HPDE6-E6E7 (cell line): ENCODE data around the gene SLC35E3.

ENCODE experiments used
- DNase-seq: peaks from one replicate; pipeline ENCODE4 v3.0.0; 2011; ENCODE audit warnings: missing footprints; ENCODE audit errors: extremely low spot score

SLC35E3 gene

DNA sequence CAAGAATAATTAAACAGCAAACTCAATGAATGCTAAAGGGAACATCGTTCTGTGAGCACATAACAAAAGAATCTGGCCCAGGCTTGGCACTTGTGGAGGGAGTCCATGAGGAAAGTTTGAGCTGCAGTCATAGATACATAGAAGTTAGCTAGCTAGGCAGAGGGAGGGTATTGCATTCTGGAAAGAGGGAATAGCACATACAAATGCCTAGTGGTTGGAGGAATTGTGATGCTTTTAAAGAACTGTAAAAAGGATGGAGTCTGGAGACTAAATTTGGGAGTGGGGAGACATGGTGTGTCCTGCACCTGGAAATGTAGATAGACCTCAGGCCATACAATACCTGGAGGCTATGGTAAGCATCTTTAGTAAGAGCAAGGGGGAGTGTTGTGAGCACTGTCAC lies 24.0 kb downstream of the SLC35E3 start:
- DNase-seq: no peak

GRCh38 chr12:68771223-68771925 lies 25.4 kb downstream of the SLC35E3 start:
- no peak for DNase-seq

DNA sequence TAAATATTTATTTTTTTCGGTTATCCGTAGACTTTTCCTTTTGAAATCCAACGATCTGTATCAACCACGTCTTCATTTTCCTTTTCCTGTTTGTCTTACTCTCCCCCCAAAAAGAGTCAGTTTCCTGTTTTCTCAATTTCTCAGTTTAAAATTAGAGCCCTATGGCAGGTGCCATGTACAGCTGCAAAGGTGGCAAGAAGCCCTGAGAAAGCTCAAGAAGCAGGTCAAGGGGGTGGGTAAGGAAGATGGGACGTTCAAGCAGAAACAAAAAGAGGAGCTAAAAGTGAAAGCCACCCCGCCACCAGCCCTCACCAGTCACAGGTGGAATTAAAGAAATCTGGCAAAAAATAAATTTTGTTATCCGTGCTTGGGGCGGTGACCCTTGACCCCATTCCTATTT lies 26.7 kb downstream of the SLC35E3 start:
- no peak for DNase-seq

DNA sequence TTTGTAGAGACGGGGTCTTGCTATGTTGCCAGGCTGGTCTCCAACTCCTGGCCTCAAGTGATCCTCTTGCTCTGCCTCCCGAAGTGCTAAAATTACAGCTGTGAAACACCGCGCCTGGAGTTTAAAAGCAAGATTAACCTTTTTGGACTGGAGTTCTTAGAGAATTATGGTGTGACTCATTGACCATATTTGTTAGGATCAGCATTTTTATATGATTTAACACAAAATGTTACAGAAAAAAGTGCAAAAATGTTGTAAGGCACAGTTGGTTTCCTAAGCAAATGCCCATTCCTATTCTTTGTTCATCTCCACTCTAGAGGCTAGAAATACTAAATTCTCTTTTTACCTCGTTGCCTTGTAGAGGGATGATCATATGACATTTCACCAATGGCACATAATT lies 27.6 kb downstream of the SLC35E3 start:
- DNase-seq: no peak

DNA sequence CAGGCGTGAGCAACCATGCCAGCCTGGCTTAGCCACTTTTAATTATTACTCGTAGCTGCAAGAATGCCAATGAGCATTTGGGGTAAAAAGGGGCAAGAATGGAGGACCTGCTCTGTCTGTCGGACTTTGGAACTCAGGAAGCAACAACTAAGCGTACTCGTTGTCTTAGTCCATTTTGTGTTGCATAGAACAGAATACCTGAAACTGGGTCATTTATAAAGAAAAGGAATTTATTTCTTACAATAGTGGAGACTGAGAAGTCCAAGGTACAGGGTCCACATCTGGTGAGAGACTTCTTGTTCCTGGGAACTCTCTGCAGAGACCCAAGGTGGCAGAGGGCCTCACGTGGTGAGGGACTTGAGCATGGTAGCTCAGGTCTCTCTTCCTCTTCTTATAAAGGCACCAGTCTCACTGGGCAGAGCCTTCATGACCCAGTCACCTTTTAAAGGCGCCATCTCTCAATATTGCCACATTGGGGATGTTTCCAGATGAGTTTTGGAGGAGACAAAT lies 29.2 kb downstream of the SLC35E3 start:
- no peak for DNase-seq

DNA sequence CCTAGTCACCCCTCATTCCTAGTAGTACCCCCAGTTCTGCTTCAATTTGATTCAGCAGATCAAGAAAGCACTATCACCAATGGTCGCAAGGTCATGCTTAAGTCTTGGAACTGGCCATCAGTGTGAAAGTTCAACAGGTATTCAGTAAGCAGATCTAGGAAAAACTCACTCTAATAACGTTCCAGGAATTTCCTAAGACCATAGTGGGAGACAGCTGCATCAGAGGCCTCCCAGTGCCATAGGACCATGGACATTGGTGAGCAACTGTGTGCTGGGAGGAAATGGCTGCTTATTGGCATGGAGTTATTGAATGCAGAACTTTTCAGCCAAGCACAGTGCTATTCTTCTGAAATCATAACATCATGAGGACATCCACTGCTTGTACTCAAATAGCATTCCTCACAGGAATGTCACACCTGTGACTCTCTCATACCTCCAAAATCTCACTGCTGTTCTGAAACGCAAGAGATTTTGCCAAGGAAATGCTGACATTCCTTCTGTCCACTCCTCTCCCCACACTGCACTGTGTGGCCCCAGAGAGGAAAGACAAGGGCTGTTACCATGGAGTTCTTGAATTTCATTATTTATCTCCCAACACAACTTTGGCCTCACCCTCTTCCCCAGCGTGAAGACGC lies 31.1 kb downstream of the SLC35E3 start:
- DNase-seq: no peak

- DNase-seq: no peak
Observed at GRCh38 chr12:68779280-68779679, 33.3 kb downstream of the SLC35E3 start.

- DNase-seq: no peak
Observed at GRCh38 chr12:68780731-68781130, 34.8 kb downstream of the SLC35E3 start.

- DNase-seq: no peak
Observed at GRCh38 chr12:68781728-68782127, 35.8 kb downstream of the SLC35E3 start.

GRCh38 chr12:68784015-68784414 lies 38.0 kb downstream of the SLC35E3 start:
- no peak for DNase-seq

DNA sequence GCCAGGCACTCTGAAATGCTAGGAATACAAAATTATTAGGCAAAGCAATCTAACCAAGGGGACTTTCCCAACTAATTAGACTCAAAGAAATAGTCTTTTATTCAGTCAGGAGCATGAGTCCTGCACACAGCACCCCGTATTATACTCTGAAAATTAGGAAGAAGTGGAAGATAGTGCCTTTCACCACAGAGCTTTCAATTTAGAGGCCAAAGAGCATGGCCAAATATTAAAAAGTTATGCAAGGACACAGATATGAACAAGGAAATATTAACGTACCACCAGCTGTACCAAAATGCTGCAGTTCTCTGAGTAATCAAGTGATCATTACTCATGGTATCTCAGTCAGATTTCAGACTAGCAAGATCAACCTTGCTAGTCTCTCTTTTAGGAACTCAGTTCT lies 39.4 kb downstream of the SLC35E3 start:
- DNase-seq: peak; percentile 44

DNA sequence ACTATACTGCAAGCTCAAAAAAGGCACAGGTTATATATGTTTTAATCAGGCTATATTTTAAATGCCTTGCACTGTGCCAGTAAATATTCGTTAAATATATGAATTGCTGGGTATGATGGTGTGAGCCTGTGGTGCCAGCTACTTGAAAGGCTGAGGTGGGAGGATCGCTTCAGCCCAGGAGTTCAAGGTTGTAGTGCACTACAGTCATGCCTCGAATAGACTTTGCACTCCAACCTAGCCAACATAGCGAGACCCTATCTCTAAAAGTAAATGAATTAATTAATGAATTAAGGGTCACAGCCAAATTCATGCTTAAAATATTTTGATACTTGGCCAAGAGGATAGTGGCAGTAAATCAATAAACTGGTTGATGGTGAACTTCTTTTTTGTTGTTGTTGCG lies 39.8 kb downstream of the SLC35E3 start:
- no peak for DNase-seq

- no peak for DNase-seq
Observed at GRCh38 chr12:68786929-68787328, 41.0 kb downstream of the SLC35E3 start.

DNA sequence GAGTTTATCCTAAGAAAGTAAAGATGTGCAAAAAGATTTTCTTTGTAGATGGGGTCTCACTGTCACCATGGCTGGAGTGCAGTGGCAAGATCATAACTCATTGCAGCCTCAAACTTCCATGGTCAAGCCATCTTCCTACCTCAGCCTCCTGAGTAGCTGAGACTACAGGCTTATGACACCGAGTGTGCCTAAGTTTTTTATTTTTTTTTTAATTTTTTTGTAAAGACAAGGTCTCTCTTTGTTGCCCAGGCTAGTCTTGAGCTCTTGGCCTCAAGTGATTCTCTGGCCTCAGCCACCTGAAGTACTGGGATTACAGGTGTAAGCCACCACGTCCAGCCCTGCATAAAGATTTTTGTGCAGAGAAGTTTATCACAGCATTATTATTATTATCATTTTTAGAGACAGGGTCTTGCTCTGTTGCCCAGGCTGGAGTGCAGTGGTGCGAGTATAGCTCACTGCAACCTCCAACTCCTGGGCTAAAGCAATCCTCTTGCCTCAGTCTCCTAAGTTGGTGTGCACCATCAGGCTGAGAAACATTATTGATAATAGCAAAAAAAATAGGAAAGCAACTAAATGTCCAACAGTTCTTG lies 42.7 kb downstream of the SLC35E3 start:
- DNase-seq: no peak

GRCh38 chr12:68789144-68789878 lies 43.3 kb downstream of the SLC35E3 start:
- no peak for DNase-seq

DNA sequence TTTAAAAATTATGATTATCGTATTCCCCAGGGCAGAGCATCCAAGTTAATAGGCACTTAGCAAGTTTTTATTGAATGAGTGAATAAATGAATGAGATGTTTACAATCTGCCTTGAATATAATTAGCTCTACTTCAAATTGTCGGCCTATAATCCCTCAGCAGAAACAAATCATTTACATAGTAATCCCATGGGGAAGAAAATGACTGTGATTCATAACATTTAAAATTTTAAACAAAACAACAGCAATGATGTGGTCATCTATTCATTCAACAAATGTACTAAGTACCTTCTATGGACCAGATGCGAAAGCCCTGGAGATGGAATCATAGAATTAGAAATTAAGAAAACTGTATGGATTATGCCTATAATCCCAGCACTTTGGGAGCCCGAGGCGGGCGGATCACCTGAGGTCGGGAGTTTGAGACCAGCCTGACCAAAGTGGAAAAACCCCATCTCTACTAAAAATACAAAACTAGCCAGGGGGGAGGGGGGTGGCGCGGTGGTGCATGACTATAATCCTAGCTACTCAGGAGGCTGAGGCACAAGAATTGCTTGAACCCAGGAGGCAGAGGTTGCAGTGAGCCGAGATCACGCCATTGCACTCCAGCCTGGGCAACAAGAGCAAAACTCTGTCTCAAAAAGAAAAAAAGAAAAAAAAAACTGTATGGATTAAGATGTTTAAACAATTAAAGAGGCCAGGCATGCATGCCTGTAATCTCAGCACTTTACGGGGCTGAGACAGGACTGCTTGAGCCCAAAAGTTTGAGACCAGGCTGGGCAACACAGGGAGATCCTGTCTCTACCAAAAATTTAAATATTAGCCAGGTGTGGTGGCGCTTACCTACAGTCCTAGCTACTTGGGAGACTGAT lies 44.3 kb downstream of the SLC35E3 start:
- no peak for DNase-seq

DNA sequence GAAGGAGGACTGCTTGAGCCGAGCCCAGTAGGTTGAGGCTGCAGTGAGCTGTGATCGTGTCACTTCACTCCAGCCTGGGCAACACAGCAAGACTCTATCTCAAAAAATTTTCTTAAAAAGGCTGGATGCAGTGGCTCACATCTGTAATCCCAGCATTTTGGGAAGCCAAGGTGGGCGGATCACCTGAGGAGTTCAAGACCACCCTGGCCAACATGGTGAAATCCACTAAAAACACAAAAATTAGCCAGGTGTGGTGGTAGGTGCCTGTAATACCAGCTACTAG lies 44.9 kb downstream of the SLC35E3 start:
- DNase-seq: no peak

DNA sequence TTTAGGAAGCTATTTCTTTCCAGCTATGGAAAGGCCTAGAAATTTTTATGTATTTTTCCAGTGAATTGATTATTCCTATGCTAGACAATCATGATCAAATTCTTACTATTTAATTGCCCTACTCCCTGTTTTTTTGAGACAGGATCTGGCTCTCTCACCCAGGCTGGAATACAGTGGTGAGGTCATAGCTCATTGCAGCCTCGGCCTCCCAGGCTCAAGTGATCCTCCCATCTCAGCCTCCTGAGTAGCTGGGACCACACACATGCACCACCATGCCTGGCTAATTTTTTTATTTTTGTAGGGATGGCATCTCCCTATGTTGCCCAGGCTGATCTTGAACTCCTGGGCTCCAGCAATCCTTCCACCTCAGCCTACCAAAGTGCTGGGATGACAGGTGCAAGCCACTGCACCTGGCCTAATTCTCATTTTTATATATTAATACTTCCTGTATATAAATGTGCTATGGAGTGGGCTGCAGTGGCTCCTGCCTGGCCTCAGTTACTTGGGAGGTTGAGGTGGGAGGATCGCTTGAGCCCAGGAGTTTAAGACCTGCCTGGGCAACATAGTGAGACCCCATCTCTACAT lies 46.0 kb downstream of the SLC35E3 start:
- DNase-seq: no peak

DNA sequence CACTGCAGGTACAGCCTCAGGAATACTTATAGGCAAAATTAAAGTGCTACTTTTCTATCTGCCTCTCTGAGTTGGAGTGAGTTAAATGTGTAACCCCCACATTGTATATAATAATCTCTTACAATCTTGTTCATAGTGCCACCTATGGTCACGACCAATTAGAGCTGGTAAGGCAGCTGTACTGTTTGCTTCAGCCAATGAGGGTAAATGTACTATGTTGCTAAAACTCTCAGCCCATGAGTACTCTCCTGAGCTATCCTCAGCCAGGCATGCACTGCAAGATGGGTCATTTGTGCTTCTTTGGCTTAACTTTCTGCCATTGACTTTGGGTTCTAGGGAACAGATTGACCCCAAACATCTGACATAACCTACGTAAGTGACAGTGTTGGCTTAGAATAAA lies 47.0 kb downstream of the SLC35E3 start:
- peak; percentile 62 for DNase-seq

DNA sequence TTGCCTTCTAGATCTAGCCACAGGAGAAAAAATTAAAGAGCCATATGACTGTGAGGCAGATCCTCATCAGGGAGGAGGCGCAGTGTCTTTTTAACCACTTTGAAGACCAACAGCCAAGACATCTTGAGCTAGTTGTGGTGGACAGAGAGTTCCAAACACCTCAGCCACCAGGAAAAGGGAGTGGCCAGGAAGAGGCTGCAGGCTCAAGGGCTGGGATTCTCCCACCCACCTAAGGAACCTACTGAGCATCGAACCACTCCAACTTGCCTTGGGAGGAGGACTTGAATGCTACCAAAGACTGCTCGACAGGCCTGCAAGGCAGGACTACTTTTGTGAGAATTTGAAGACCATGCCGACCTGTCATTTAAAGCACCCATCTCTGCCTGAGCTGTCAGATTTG lies 47.5 kb downstream of the SLC35E3 start:
- DNase-seq: no peak

DNA sequence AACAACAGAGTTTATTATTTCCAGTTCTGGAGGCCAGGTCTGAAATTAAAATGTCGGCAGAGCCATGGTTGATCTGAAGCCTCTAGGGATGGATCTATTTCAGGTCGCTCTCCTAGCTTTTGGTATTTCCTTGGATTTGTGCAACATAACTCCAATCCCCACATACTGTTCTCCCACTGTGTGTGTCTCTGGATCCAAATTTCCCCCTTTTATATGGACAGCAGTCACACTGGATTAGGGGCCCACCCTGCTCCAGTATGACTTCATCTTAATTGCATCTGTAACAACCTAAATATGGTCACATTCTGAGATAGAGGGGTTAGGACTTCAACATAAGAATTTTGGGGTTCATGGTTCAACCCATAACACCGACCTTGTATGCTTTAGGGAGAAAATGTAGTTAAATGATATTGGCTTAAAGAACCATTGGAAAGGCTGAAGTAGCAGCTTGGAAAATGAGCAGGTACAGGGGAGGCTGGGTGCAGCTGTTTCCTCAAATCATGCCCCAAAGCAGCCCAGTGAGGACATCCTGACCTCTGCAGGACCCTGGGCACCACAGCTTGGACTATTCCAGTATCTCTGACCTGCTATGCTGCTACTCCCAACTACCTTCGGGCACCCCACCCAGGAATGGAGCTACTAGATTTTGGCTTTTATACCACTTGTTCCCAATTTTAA lies 48.1 kb downstream of the SLC35E3 start:
- DNase-seq: no peak
